T-helper 9 cell (primary cell): Measurements from ENCODE around the gene IL1RL1.

Experiments
- DNase-seq: peaks from one replicate; pipeline ENCODE4 v3.0.0-alpha.2; 2020

The IL1RL1 gene

GRCh38 chr2:102337012-102337411 lies 25.6 kb downstream of the IL1RL1 start:
- DNase-seq = no peak

DNA sequence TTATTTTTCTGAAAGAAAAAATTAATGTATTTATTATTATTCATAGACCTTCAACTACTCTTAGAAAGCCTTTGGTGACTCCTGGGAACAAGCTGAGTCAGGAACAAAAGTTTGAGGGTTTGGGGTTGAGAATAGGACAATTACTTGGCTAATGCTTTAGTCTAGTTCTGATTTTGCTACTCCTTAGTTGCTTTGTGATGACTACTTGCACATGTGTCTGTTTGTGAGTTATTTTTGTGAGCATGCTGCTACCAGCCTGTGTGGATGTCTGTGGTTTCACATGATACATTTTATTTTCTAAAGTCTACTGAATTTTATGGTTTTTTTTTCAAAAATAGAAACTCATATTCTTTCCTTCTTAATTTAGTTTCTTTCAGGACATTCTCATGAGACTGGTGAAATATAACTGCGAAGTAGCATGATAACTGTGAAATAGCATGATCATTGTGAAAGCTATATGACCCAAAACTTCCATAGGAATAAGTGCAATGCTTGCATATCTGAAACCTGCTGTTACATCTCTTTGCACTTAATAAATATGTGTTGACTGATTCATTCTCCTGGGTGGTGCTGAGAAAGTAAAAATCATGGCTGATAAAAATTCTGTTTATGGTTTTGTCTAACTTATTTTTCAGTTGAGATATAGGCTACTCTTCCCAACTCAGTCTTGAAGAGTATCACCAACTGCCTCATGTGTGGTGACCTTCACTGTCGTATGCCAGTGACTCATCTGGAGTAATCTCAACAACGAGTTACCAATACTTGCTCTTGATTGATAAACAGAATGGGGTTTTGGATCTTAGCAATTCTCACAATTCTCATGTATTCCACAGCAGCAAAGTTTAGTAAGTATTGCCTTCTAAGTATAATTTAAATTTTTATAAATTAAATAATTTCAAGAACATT lies 26.4 kb downstream of the IL1RL1 start:
- DNase-seq = no peak

- DNase-seq = no peak
Observed at GRCh38 chr2:102340778-102341177, 29.4 kb downstream of the IL1RL1 start.

DNA sequence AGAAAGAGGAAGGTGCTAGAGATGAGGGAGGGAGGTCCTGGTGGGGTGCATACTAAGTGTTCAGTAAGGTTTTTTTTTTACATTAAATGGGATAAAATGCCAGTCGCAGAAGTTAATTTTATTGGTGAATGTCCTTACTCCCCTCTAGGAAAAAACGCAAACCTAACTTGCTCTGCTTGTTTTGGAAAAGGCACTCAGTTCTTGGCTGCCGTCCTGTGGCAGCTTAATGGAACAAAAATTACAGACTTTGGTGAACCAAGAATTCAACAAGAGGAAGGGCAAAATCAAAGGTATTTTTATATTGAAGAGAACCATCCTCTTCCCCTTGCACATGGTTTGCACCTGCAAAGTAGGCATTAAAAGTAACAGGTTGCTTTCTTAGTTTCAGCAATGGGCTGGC lies 31.5 kb downstream of the IL1RL1 start:
- DNase-seq = no peak

GRCh38 chr2:102344397-102344796 lies 33.0 kb downstream of the IL1RL1 start:
- no peak for DNase-seq

- no peak for DNase-seq
Observed at GRCh38 chr2:102345329-102345920, 34.1 kb downstream of the IL1RL1 start.

DNA sequence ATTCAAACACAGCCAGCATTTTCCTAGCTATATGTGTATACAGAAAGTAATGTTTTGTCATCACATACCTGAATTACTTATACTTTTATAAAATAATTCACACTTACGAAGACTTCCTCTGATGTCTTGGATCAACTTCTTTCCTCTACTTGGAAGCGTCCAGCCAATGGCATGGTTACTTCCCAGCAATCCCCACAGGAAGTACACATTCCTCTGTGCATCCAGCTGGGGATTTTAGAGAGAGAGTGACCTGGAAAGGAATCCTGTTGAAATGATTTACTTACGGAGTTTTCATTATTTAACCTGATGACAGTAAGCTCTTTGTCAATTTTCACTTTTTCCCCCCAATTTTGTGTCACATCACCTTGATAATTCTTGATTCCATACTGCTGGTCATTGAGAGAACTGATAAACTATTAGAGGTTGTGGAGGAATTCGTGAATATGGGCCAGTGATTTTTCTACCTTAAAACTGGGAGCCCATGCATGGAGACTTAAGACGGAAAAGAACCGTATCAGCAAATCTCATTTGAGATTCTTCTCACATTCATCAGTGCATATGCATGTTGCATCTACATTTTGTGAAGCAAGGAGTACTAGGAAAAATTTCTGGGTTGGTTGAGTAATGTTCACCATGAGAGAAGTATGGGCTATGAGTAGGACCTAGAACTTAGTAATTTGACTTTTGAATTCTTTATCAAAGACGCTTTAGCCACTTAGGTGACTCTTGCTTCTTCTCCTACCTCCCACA lies 35.2 kb downstream of the IL1RL1 start:
- no peak for DNase-seq

- no peak for DNase-seq
Observed at GRCh38 chr2:102350137-102350793, 38.9 kb downstream of the IL1RL1 start.

DNA sequence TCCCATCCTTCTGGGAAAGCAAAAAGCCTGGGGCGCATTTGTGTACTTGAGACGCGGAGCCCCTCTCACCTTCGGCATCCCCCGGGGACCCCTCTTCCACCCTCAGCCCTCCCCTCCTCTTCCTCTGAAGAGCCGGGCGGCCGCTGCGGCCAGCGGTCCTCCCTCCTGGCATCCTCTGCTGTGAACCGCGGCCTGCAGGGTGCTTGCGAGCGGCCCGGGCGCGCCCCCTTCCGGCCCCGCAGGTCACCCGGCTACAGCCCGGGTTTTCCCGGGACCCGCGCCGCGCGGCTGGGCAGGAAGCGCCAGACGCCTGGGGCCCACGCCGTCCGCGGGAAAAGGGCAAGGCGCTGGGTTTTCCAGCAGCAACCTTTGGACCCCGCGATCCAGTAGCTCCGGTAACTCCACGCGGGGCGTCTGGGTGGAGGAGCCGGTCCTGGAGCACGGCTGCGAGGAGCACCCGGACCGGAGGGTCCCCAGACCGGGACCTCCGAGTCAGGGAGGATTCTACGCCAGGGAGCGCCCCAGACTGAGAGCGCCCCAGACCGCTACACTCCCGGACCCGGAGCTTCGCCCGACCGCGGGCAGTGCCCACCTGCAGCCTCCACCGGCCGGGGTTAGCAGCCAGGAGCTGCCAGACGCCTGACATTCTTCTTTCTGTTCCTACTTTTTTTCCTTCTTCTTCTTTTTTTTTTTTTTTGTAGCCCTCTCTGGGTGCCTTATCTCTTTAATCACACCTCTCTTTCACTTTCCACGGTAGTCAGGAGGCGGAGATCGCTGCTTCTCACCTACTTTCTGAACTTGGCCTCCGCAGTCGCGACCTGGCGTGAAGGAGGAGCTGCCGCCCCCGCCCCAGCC lies 44.4 kb downstream of the IL1RL1 start, which contains the start of gene IL18R1:
Gene IL18R1, plus strand, starts transcription at position 271 of the 855 bp plus-strand sequence. CDS start 6,865 bp downstream, outside the sequence.
- DNase-seq = peak; percentile 56

GRCh38 chr2:102356381-102356712 lies 45.0 kb downstream of the IL1RL1 start:
- no peak for DNase-seq

GRCh38 chr2:102356741-102357140 lies 45.4 kb downstream of the IL1RL1 start:
- DNase-seq = no peak

GRCh38 chr2:102357937-102358336 lies 46.6 kb downstream of the IL1RL1 start:
- no peak for DNase-seq

- DNase-seq = no peak
Observed at GRCh38 chr2:102358496-102358895, 47.1 kb downstream of the IL1RL1 start.

GRCh38 chr2:102359527-102359926 lies 48.2 kb downstream of the IL1RL1 start:
- no peak for DNase-seq

GRCh38 chr2:102361632-102362241 lies 50.4 kb downstream of the IL1RL1 start:
- DNase-seq = no peak

GRCh38 chr2:102365763-102366162 lies 54.4 kb downstream of the IL1RL1 start:
- DNase-seq = no peak

GRCh38 chr2:102366406-102367112 lies 55.2 kb downstream of the IL1RL1 start:
- DNase-seq = no peak

GRCh38 chr2:102367331-102367971 lies 56.1 kb downstream of the IL1RL1 start:
- DNase-seq = no peak

DNA sequence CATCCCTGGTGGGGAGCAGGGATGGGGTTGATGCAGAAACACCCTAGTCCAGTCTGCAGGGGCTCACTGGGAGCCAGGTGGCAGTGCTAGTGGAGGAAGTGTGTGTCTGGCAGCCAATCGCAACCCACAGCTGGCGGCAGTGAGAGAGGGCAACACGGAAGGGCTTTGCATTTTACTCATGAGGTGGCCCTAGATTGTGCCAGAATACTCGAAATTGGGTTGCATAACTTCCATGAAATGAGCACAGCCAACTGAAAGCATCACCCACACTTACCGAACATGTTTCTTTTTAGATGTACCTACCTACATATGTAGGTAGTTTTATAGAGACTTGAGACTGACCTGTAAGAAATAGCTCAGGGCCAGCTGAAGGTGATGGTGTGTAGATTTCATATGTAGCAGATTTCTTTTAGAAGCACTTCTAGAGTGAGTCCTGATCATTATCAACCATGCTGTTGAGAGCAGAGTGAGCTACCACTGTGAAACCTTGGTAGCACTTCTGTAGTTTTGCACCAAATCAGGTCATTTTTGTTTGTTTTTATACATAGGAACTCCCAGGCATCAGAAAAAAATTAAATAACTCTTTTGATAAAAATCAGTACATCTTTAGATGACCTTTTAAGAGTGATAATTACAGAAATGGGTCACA lies 57.2 kb downstream of the IL1RL1 start:
- DNase-seq = no peak

DNA sequence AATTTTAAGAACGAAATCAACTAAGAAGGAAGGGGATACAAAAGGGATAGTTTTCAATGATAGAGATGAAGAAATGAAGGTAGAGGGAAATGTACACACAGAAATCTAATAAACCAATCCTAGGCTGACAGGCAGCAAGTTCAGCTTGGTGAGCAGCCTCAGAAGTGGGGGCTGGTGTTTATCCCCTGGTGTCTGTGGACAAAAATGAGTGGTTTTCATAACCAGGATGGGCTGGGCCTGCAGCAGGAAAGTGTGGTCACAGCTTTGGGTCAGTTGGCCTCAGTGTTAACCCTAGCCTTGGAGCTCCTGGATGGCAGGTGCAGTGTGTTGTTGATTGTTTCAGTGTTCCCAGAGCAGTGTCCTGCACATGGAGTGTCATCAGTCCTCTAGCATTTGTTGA lies 58.5 kb downstream of the IL1RL1 start:
- DNase-seq = no peak
